SK-N-MC (cell line): Measurements from ENCODE around the gene PMM1.

ENCODE experiments used
- EZH2 ChIP-seq: fragments of 200-600 bp; sonication (generic); IDR thresholded peaks from one replicate; pipeline ENCODE4 v1.6.1; 2017; ENCODE audit warnings: antibody characterized with exemption
- FOXP2 ChIP-seq: optimal IDR thresholded peaks from 2 replicates; pipeline ENCODE3; 2011; ENCODE audit warnings: mild to moderate bottlenecking, moderate library complexity; ENCODE audit not compliant: insufficient read depth; ENCODE audit errors: extremely low read length, control extremely low read depth
- POLR2AphosphoS5 ChIP-seq: IDR thresholded peaks from 2 replicates; pipeline ENCODE4 v1.6.1; 2012; ENCODE audit warnings: mild to moderate bottlenecking, low read depth, low read length, borderline replicate concordance

DNA sequence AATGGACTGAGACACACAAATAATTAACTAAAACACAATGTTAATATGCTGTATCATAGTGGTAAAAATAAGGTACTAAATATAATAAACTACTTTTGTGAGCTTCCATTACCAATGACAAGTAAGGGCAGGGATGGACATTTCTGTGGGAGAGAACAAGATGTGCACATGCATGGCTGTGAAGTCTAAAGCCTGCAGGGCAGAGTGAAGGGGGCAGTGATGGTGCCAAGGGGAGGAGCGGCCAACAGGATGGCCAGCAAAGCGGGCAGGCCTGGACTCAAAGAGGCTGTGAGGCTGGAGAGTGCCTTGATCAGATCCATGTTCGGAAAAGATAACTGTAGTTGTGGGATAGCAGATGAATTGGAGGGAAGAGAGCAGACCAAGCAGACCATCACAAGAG is 18.7 kb upstream of the PMM1 start:
- TF ChIP-seq EZH2: no peak
- no peak for TF ChIP-seq POLR2AphosphoS5
- no peak for TF ChIP-seq FOXP2
